Progenitor cell of endocrine pancreas (in vitro differentiated cells): ENCODE measurements around the gene LGALS3BP. TPM values are rescaled to one million over a fixed set of nuclear protein-coding genes. Genes with fewer than 3 reads are reported as not detected.

Experiments used
- DNase-seq: peaks from one replicate; pipeline ENCODE4 v3.0.0; 2021; ENCODE audit warnings: low spot score; ENCODE audit not compliant: unreplicated experiment
- H3K27ac Mint-ChIP-seq: 2 replicates; pipeline ENCODE4 v1.8.0; 2021; ENCODE audit warnings: mild to moderate bottlenecking, moderate library complexity, mixed read lengths
- H3K27me3 Mint-ChIP-seq: 2 replicates; pipeline ENCODE4 v1.8.0; 2021; ENCODE audit warnings: mixed read lengths
- H3K36me3 Mint-ChIP-seq: 2 replicates; pipeline ENCODE4 v1.8.0; 2022; ENCODE audit warnings: mixed read lengths; ENCODE audit not compliant: insufficient read depth
- H3K4me1 Mint-ChIP-seq: 2 replicates; pipeline ENCODE4 v1.8.0; 2021; ENCODE audit warnings: low read depth, mixed read lengths
- H3K4me3 Mint-ChIP-seq: 2 replicates; pipeline ENCODE4 v1.8.0; 2021; ENCODE audit warnings: low read depth, mild to moderate bottlenecking, moderate library complexity, mixed read lengths
- H3K9me3 Mint-ChIP-seq: 2 replicates; pipeline ENCODE4 v1.8.0; 2021; ENCODE audit warnings: low read depth, mixed read lengths
- CTCF ChIP-seq: fragments of 200-600 bp; sonication (generic); IDR thresholded peaks from one replicate; pipeline ENCODE4 v1.5.0; 2021; ENCODE audit warnings: antibody characterized with exemption, mild to moderate bottlenecking; ENCODE audit not compliant: unreplicated experiment
- total RNA-seq: library from RNA; stranded (reverse); gene quantifications from 2 replicates; pipeline ENCODE4 v1.2.1, GENCODE V29; 2021

The LGALS3BP gene
- total RNA-seq, 1 donor from 2014 or later, result 72.5 TPM

GRCh38 chr17:79002796-79003593 is 23.3 kb upstream of the LGALS3BP start:
- Mint-ChIP-seq H3K27me3 (no peaks in the 10 kb centered on the region), H3K9me3 (no peaks in the 10 kb centered on the region), H3K4me3 (no peak overlapping the region)

DNA sequence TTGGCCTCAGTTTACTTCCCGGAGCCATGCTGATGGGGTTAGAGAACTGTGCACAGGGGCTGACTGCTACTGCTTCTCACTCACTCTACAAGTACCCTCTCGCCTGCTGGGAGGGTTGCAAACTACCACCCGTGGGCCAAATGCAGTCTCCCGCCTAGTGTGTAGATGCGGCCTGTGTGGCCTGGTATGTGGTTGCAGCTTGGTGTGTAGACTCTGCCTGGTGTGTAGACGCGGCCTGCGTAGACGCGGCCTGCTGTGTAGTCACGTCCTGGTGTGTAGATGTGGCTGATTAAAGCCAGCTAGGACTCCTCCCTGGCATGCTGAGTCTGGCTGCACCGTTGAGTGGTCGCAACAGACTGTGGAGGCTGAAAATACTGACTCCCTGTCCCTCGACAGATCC is 22.6 kb upstream of the LGALS3BP start:
- no peak for TF ChIP-seq CTCF
- H3K27me3 Mint-ChIP-seq, result no peaks in the 10 kb centered on the region
- H3K36me3 Mint-ChIP-seq, result peaks cover 4% of the 10 kb centered on the region
- H3K4me1 Mint-ChIP-seq, result no peaks in the 10 kb centered on the region
- no peak overlapping the region for H3K27ac Mint-ChIP-seq
- no peaks in the 10 kb centered on the region for H3K9me3 Mint-ChIP-seq
- DNase-seq, result no peak
- H3K4me3 Mint-ChIP-seq, result no peak overlapping the region

More at GRCh38 chr17:79002796-79003593, 23.3 kb upstream of the LGALS3BP start:
- DNase-seq, result no peak
- TF ChIP-seq CTCF, result no peak
- Mint-ChIP-seq H3K4me1 (no peaks in the 10 kb centered on the region), H3K27ac (no peak overlapping the region), H3K36me3 (peaks cover 4% of the 10 kb centered on the region)

- TF ChIP-seq CTCF, result no peak
- no peak overlapping the region for H3K4me3 Mint-ChIP-seq
- DNase-seq, result no peak
- H3K27me3 Mint-ChIP-seq, result no peaks in the 10 kb centered on the region
- H3K27ac Mint-ChIP-seq, result peak overlapping the region; percentile 37
- no peaks in the 10 kb centered on the region for H3K9me3 Mint-ChIP-seq
- peaks cover 7% of the 10 kb centered on the region for H3K36me3 Mint-ChIP-seq
- H3K4me1 Mint-ChIP-seq, result peaks cover 2% of the 10 kb centered on the region
These were observed 21.7 kb upstream of the LGALS3BP start for GRCh38 chr17:79001190-79002020.

- peaks cover 5% of the 10 kb centered on the region for H3K4me1 Mint-ChIP-seq
- no peak for DNase-seq
- no peak overlapping the region for H3K27ac Mint-ChIP-seq
- no peaks in the 10 kb centered on the region for H3K9me3 Mint-ChIP-seq
- H3K4me3 Mint-ChIP-seq, result no peak overlapping the region
- peaks cover 9% of the 10 kb centered on the region for H3K36me3 Mint-ChIP-seq
- TF ChIP-seq CTCF, result no peak
- no peaks in the 10 kb centered on the region for H3K27me3 Mint-ChIP-seq
These were observed 20.9 kb upstream of the LGALS3BP start for GRCh38 chr17:79000396-79001189.

DNA sequence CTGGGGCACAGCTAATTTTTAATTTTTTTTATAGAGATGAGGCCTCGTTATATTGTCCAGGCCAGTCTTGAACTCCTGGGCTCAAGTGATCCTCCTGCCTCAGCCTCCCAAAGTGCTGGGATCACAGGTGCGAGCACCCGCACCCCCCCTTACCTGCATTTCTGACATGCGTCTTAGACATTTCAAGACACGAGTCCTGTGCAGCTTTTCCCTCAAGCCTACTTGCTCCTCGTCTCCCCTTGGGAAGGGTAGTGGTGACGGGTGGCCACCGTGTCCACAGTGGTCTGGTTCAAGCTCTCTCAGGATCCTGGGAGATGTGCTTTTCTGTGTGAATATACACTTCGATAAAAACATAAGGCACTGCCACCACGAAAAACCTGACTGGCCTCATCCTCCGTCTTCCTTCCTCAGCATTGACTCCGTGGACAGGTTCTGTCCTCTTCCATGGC is 20.2 kb upstream of the LGALS3BP start:
- H3K9me3 Mint-ChIP-seq, result no peaks in the 10 kb centered on the region
- no peaks in the 10 kb centered on the region for H3K27me3 Mint-ChIP-seq
- no peak overlapping the region for H3K4me3 Mint-ChIP-seq
- H3K36me3 Mint-ChIP-seq, result peaks cover 10% of the 10 kb centered on the region
- no peak overlapping the region for H3K27ac Mint-ChIP-seq
- DNase-seq, result no peak
- no peak for TF ChIP-seq CTCF
- H3K4me1 Mint-ChIP-seq, result peaks cover 6% of the 10 kb centered on the region
